Upper lobe of right lung (tissue), 1 donor: ENCODE measurements around the gene MIPEP. TPM values are rescaled to one million over a fixed set of nuclear protein-coding genes. Genes with fewer than 3 reads are reported as not detected.

Source experiments
- ATAC-seq: fragments of 200-7000 bp; cut with Tn5 transposase; one replicate; pipeline ENCODE4 v1.9.1; 2020; ENCODE audit warnings: mild to moderate bottlenecking, moderate library complexity
- DNase-seq: peaks from one replicate; pipeline ENCODE4 v3.0.0-alpha.2; 2020
- H3K27ac ChIP-seq: fragments of 200-600 bp; one replicate; pipeline ENCODE4 v1.8.0; 2022
- H3K27me3 ChIP-seq: fragments of 200-600 bp; one replicate; pipeline ENCODE4 v1.8.0; 2022; ENCODE audit warnings: mild to moderate bottlenecking
- H3K36me3 ChIP-seq: fragments of 200-600 bp; one replicate; pipeline ENCODE4 v1.8.0; 2022
- H3K4me1 ChIP-seq: fragments of 200-600 bp; one replicate; pipeline ENCODE4 v1.8.0; 2022
- H3K4me3 ChIP-seq: fragments of 200-600 bp; one replicate; pipeline ENCODE4 v1.8.0; 2022; ENCODE audit warnings: mild to moderate bottlenecking
- H3K9me3 ChIP-seq: fragments of 200-600 bp; one replicate; pipeline ENCODE4 v1.8.0; 2022
- intact Hi-C: fragments of 100-400 bp; cut with DNase I; formaldehyde crosslinking; loops from one replicate; pipeline ENCODE4 v1.11.0; 2022
- total RNA-seq: library from RNA; stranded (reverse); fragmentation: NEBNext Ultra II Directional; extraction: Animal tissue kit (Norgen Biotek cat#: 25700); gene quantifications from one replicate; pipeline ENCODE4 v1.2.1, GENCODE V29; 2021
- TF ChIP-seq, protein P1 (sequence below): fragments of 200-600 bp; IDR thresholded peaks from one replicate; pipeline ENCODE4 v1.8.0; 2022; ENCODE audit warnings: antibody characterized with exemption
- donor health status: DM: no; HTN: yes; CAD: no; lungs with severe emphysema.

The MIPEP gene
- total RNA-seq, 1 donor from 2014 or later: 13.3 TPM

DNA sequence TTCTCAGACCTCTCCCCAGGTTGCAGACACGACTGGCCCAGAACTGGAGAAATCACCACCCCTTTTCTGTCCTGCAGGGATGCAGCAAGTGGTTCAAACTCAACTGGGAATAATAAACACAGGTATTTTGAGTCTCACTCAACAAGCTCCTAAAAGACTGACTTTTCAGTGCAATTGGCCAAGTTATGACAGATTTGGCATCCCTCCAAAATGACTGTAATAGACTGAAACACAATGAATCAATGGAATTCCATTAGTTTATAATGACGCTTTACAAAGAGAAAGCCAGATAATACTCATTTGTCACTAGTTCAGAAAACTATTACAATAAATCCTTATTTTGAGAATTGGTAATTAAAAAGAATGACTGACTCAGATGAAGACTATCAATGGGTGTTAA, 38.1 kb downstream of the MIPEP start:
- intact Hi-C loops: no loop called here
- ATAC-seq (no peak), DNase-seq (no peak)

GRCh38 chr13:23850134-23850533, 39.1 kb downstream of the MIPEP start:
- intact Hi-C loops: no loop called here
- ATAC-seq: no peak

More for the DNA sequence above, 38.1 kb downstream of the MIPEP start:
- Histone ChIP-seq H3K36me3 (no peaks in the 10 kb centered on the region), H3K9me3 (no peaks in the 10 kb centered on the region), H3K4me3 (no peak overlapping the region), H3K27ac (no peak overlapping the region), H3K27me3 (no peaks in the 10 kb centered on the region), H3K4me1 (no peaks in the 10 kb centered on the region)
- TF ChIP-seq, protein P1, sequence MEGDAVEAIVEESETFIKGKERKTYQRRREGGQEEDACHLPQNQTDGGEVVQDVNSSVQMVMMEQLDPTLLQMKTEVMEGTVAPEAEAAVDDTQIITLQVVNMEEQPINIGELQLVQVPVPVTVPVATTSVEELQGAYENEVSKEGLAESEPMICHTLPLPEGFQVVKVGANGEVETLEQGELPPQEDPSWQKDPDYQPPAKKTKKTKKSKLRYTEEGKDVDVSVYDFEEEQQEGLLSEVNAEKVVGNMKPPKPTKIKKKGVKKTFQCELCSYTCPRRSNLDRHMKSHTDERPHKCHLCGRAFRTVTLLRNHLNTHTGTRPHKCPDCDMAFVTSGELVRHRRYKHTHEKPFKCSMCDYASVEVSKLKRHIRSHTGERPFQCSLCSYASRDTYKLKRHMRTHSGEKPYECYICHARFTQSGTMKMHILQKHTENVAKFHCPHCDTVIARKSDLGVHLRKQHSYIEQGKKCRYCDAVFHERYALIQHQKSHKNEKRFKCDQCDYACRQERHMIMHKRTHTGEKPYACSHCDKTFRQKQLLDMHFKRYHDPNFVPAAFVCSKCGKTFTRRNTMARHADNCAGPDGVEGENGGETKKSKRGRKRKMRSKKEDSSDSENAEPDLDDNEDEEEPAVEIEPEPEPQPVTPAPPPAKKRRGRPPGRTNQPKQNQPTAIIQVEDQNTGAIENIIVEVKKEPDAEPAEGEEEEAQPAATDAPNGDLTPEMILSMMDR: no peak

DNA sequence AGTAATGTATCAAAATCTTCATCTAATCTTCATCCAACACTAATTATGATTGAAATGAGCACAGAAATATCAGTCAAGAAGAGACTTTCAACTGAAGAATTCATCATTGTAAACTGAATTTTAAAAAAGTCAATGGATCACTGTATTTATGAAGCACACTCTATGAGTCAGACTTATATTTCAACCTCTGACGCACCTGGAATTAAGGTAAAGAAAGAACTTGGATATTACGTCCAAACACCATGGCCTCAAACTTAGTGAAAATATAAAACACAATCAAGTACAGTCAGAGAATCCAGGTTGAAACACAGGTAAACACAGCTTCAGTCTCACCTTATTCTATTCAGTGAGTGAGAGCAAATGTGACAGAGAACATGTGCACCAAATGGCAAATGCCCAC, 39.5 kb downstream of the MIPEP start:
- TF ChIP-seq, protein P1: no peak
- Histone ChIP-seq H3K9me3 (no peaks in the 10 kb centered on the region), H3K27me3 (no peaks in the 10 kb centered on the region), H3K36me3 (no peaks in the 10 kb centered on the region), H3K4me1 (no peaks in the 10 kb centered on the region), H3K4me3 (no peak overlapping the region), H3K27ac (no peak overlapping the region)
- DNase-seq: no peak
- intact Hi-C loops: no loop called here
- no peak for ATAC-seq

More at GRCh38 chr13:23850134-23850533, 39.1 kb downstream of the MIPEP start:
- H3K36me3 ChIP-seq: no peaks in the 10 kb centered on the region
- no peak overlapping the region for H3K4me3 ChIP-seq
- no peaks in the 10 kb centered on the region for H3K4me1 ChIP-seq
- no peaks in the 10 kb centered on the region for H3K9me3 ChIP-seq
- DNase-seq: no peak
- no peak overlapping the region for H3K27ac ChIP-seq
- H3K27me3 ChIP-seq: no peaks in the 10 kb centered on the region
- TF ChIP-seq, protein P1: no peak

- ATAC-seq (no peak), DNase-seq (no peak)
- no peaks in the 10 kb centered on the region for H3K36me3 ChIP-seq
- H3K27ac ChIP-seq: no peak overlapping the region
- TF ChIP-seq, protein P1: no peak
- intact Hi-C loops: no loop called here
- H3K4me1 ChIP-seq: no peaks in the 10 kb centered on the region
- no peaks in the 10 kb centered on the region for H3K9me3 ChIP-seq
- no peak overlapping the region for H3K4me3 ChIP-seq
- no peaks in the 10 kb centered on the region for H3K27me3 ChIP-seq
Observed at GRCh38 chr13:23848646-23849141, 40.5 kb downstream of the MIPEP start.

DNA sequence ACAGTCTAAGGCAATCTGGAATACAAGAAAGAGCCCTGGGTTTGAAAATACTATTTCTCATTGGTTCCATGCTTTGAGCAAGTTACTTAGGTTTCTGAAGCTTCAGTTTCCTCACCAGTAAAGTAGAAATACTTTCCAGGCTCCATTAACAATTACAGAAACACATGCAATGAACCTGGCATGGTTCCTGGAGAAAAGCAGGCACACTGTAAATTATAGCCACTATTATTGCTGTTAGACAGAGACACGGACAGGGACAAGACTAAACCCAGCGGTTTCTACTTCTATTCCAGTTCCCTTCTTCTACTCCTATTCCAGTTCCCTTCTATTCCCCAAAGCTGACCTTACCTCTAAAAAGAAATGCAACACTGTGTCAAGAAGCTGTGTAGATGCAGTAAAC, 41.2 kb downstream of the MIPEP start:
- no peaks in the 10 kb centered on the region for H3K36me3 ChIP-seq
- H3K4me3 ChIP-seq: no peak overlapping the region
- TF ChIP-seq, protein P1: no peak
- H3K27ac ChIP-seq: no peak overlapping the region
- no peak for ATAC-seq
- no peaks in the 10 kb centered on the region for H3K27me3 ChIP-seq
- intact Hi-C loops: no loop called here
- no peaks in the 10 kb centered on the region for H3K4me1 ChIP-seq
- no peak for DNase-seq
- no peaks in the 10 kb centered on the region for H3K9me3 ChIP-seq

DNA sequence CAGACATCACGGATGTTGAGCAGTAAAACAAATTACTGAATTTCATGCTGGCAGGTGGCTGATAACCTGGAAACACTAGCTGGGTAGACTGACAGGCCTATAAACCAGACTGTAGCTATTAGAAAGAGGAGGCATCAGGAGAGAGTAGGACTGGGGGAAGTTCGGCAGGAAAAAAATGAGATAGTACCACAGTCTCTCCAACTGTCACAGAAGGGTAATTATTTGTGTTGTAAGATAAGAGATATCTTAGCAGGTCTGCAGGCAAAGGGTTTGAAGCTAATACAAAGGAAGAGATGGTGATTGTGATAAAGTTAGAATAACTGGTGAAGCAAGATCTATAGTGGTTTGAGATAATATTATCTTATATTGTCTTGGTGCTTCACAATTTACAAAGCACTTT, 41.7 kb downstream of the MIPEP start:
- TF ChIP-seq, protein P1: no peak
- intact Hi-C loops: no loop called here
- DNase-seq: no peak
- no peaks in the 10 kb centered on the region for H3K9me3 ChIP-seq
- H3K4me3 ChIP-seq: no peak overlapping the region
- no peaks in the 10 kb centered on the region for H3K4me1 ChIP-seq
- no peaks in the 10 kb centered on the region for H3K36me3 ChIP-seq
- no peak overlapping the region for H3K27ac ChIP-seq
- H3K27me3 ChIP-seq: no peaks in the 10 kb centered on the region
- ATAC-seq: no peak
